ENCODE results near the gene OR52H1. TPM values are rescaled to one million over a fixed set of nuclear protein-coding genes. Genes with fewer than 3 reads are reported as not detected.

The OR52H1 gene
- total RNA-seq, 1 donor from 2014 or later = not detected

DNA sequence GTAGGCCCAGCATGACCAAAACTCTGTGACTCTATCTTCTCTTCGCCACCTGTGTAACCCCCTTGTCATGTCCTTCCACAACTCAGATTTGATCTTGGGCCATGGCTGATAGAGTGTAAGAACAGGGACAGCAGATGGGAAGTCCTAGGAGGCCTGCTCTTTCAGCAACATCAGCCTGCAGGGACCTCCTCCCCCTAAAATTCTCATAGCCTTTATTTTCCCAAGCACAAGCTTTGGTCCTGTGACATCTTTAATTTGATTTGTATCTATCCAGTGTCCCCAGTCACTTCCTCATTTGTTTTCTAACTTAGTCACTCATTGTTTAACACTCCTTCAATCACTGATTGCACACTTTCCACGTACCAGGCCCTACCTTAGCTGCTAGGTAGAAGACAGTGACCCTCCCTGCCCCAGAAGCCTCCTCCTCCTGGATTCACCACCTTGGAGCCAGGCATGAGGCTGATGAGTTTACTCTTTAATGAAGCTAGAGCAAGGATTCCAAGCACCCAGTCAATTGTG lies 43.9 kb downstream of the OR52H1 start:
- Mint-ChIP-seq H3K4me3 (ENCODE audit: unreplicated experiment) (no peak overlapping the region), H3K27me3 (ENCODE audit: low read depth) (peaks cover 23% of the 10 kb centered on the region), H3K4me1 (ENCODE audit: low read depth) (no peaks in the 10 kb centered on the region), H3K9me3 (ENCODE audit: low read depth) (no peaks in the 10 kb centered on the region), H3K27ac (ENCODE audit: unreplicated experiment) (no peak overlapping the region), H3K36me3 (ENCODE audit: low read depth) (no peaks in the 10 kb centered on the region)
- DNase-seq (ENCODE audit: low spot score) = no peak
- TF ChIP-seq, protein P1, sequence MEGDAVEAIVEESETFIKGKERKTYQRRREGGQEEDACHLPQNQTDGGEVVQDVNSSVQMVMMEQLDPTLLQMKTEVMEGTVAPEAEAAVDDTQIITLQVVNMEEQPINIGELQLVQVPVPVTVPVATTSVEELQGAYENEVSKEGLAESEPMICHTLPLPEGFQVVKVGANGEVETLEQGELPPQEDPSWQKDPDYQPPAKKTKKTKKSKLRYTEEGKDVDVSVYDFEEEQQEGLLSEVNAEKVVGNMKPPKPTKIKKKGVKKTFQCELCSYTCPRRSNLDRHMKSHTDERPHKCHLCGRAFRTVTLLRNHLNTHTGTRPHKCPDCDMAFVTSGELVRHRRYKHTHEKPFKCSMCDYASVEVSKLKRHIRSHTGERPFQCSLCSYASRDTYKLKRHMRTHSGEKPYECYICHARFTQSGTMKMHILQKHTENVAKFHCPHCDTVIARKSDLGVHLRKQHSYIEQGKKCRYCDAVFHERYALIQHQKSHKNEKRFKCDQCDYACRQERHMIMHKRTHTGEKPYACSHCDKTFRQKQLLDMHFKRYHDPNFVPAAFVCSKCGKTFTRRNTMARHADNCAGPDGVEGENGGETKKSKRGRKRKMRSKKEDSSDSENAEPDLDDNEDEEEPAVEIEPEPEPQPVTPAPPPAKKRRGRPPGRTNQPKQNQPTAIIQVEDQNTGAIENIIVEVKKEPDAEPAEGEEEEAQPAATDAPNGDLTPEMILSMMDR (IDR thresholded peaks at IDR 0.05) = no peak

DNA sequence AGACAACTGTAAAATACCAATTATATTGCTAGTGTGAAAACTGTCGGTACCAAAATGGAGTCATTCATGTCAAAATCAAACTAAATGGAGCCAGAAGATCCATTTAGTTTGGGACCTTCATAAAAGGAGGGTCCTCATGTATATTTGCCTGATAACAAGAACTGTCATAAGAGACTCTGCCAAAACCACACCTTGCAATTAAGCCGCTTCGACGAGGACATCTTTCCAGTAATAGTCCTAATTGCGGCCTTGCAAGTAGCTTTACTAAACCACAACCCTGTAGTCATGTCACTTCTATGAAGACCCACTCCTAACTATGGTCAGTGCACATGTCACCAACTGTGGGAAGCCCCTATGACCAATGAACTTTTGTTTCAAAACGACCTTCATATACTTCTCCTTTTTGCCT lies 47.9 kb downstream of the OR52H1 start:
- H3K27ac Mint-ChIP-seq (ENCODE audit: unreplicated experiment) = no peak overlapping the region
- no peak overlapping the region for H3K4me3 Mint-ChIP-seq (ENCODE audit: unreplicated experiment)
- peaks cover 20% of the 10 kb centered on the region for H3K27me3 Mint-ChIP-seq (ENCODE audit: low read depth)
- no peak for DNase-seq (ENCODE audit: low spot score)
- H3K4me1 Mint-ChIP-seq (ENCODE audit: low read depth) = no peaks in the 10 kb centered on the region
- no peaks in the 10 kb centered on the region for H3K36me3 Mint-ChIP-seq (ENCODE audit: low read depth)
- TF ChIP-seq, protein P1 (IDR thresholded peaks at IDR 0.05) = no peak
- H3K9me3 Mint-ChIP-seq (ENCODE audit: low read depth) = no peaks in the 10 kb centered on the region

DNA sequence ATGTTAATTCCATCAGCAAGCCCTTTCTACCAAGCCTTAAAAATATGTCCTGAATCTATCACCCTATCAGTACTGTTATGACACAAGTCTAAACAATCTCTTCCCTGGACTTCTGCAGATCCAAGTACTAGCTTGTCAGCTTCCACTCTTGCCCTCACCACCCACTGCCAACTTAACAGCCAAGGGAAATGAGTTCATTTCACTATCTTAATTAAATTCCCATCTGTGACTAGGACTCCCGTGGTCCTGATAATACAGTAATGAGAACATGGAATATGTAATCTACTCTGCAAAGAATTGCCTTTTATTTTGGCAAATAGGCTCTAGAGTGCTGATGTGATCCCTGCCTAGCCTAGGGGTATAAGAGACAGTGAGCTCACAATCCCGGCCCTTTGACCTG lies 48.7 kb downstream of the OR52H1 start:
- no peaks in the 10 kb centered on the region for H3K9me3 Mint-ChIP-seq (ENCODE audit: low read depth)
- no peak overlapping the region for H3K4me3 Mint-ChIP-seq (ENCODE audit: unreplicated experiment)
- H3K36me3 Mint-ChIP-seq (ENCODE audit: low read depth) = no peaks in the 10 kb centered on the region
- no peaks in the 10 kb centered on the region for H3K4me1 Mint-ChIP-seq (ENCODE audit: low read depth)
- H3K27me3 Mint-ChIP-seq (ENCODE audit: low read depth) = peaks cover 19% of the 10 kb centered on the region
- no peak overlapping the region for H3K27ac Mint-ChIP-seq (ENCODE audit: unreplicated experiment)
- TF ChIP-seq, protein P1 (IDR thresholded peaks at IDR 0.05) = no peak
- no peak for DNase-seq (ENCODE audit: low spot score)

Other genes starting within 250 kb of the OR52H1 start
- not detected in 3 replicates for gene OR51B4, start 246.6 kb downstream of the OR52H1 start, total RNA-seq
- not detected in 3 replicates for gene OR51B2, start 224.2 kb downstream of the OR52H1 start, total RNA-seq
- 0.20 TPM in 1 of 3 replicates, not detected in the others for gene OR51B5, start 205.0 kb downstream of the OR52H1 start, total RNA-seq
- not detected in 3 replicates for gene OR51B6, start 197.0 kb downstream of the OR52H1 start, total RNA-seq
- not detected in 3 replicates for gene OR51M1, start 164.7 kb downstream of the OR52H1 start, total RNA-seq
- gene OR51Q1, start 126.4 kb downstream of the OR52H1 start, total RNA-seq = not detected in 3 replicates
- 0.46 TPM in 1 of 3 replicates, not detected in the others for gene OR51I1, start 107.0 kb downstream of the OR52H1 start, total RNA-seq
- gene OR51I2, start 99.2 kb downstream of the OR52H1 start, total RNA-seq = not detected in 3 replicates
- not detected in 3 replicates for gene OR52D1, start 59.9 kb downstream of the OR52H1 start, total RNA-seq
- gene UBQLN3, start 38.6 kb downstream of the OR52H1 start, total RNA-seq = 0.13 to 0.31 TPM in 2 of 3 replicates, not detected in the other
- gene UBQLNL, start 31.8 kb downstream of the OR52H1 start, total RNA-seq = 0.22 to 0.41 TPM (median 0.23 TPM) in 3 replicates
- not detected in 3 replicates for gene OR52B6, start 32.3 kb upstream of the OR52H1 start, total RNA-seq
- 1.5 to 2.3 TPM (median 2.1 TPM) in 3 replicates for gene TRIM6, start 48.1 kb upstream of the OR52H1 start, total RNA-seq
- gene TRIM34, start 76.5 kb upstream of the OR52H1 start, total RNA-seq = 1.6 to 4.0 TPM (median 2.1 TPM) in 3 replicates
- gene TRIM5, start 136.5 kb upstream of the OR52H1 start, total RNA-seq = 31.0 to 36.2 TPM (median 34.1 TPM) in 3 replicates
- 85.9 to 108 TPM (median 94.7 TPM) in 3 replicates for gene TRIM22, start 141.2 kb upstream of the OR52H1 start, total RNA-seq
- not detected in 3 replicates for gene OR56B1, start 187.9 kb upstream of the OR52H1 start, total RNA-seq
- gene OR52N4, start 205.7 kb upstream of the OR52H1 start, total RNA-seq = not detected in 3 replicates
- gene OR52N5, start 234.8 kb upstream of the OR52H1 start, total RNA-seq = not detected in 3 replicates
- not detected in 3 replicates for gene OR52N1, start 242.7 kb upstream of the OR52H1 start, total RNA-seq

Measured in chondrocyte (in vitro differentiated cells).